IMR-90 (cell line): Measurements from ENCODE around the gene NOL4L.

Experiments used
- BHLHE40 ChIP-seq: fragments of 150-350 bp; IDR thresholded peaks from 2 replicates; pipeline ENCODE4 v1.6.1; 2016; ENCODE audit warnings: mild to moderate bottlenecking, low read depth, low read length
- CEBPB ChIP-seq: IDR thresholded peaks from 2 replicates; pipeline ENCODE4 v1.6.1; 2012; ENCODE audit warnings: low read depth, low read length, improper control_type of control experiment
- FOS ChIP-seq: fragments of 150-350 bp; IDR thresholded peaks from 2 replicates; pipeline ENCODE4 v1.6.1; 2016; ENCODE audit warnings: low read depth, low read length
- MAFK ChIP-seq: IDR thresholded peaks from 2 replicates; pipeline ENCODE4 v1.6.1; 2012; ENCODE audit warnings: low read depth, low read length, improper control_type of control experiment
- MAZ ChIP-seq: IDR thresholded peaks from 2 replicates; pipeline ENCODE4 v1.6.1; 2012; ENCODE audit warnings: low read depth, mild to moderate bottlenecking, low read length, improper control_type of control experiment, moderate library complexity, borderline replicate concordance
- MXI1 ChIP-seq: IDR thresholded peaks from 2 replicates; pipeline ENCODE4 v1.6.1; 2012; ENCODE audit warnings: low read depth, mild to moderate bottlenecking, low read length, moderate library complexity, borderline replicate concordance
- POLR2A ChIP-seq: IDR thresholded peaks from 2 replicates; pipeline ENCODE4 v1.6.1; 2012; ENCODE audit warnings: mild to moderate bottlenecking, low read depth, low read length
- RAD21 ChIP-seq: IDR thresholded peaks from 2 replicates; pipeline ENCODE4 v1.6.1; 2012; ENCODE audit warnings: low read length, improper control_type of control experiment
- RCOR1 ChIP-seq: IDR thresholded peaks from 2 replicates; pipeline ENCODE4 v1.6.1; 2012; ENCODE audit warnings: mild to moderate bottlenecking, low read length, improper control_type of control experiment; ENCODE audit not compliant: insufficient replicate concordance
- RFX5 ChIP-seq: IDR thresholded peaks from 2 replicates; pipeline ENCODE4 v1.8.0; 2012; ENCODE audit warnings: low read depth, mild to moderate bottlenecking, low read length, moderate library complexity
- TF ChIP-seq, protein P1 (sequence below): conservative IDR thresholded peaks from 2 replicates; pipeline ENCODE4 v1.5.1; 2012; ENCODE audit warnings: mild to moderate bottlenecking, low read depth, low read length, improper control_type of control experiment
- TF ChIP-seq, protein P2 (sequence below): fragments of 150-350 bp; IDR thresholded peaks from 2 replicates; pipeline ENCODE4 v1.6.1; 2017; ENCODE audit warnings: mild to moderate bottlenecking, antibody characterized with exemption, low read length, low read depth
- TF ChIP-seq, protein P3 (sequence below): fragments of 150-350 bp; IDR thresholded peaks from 2 replicates; pipeline ENCODE4 v1.6.1; 2016; ENCODE audit warnings: low read depth, mild to moderate bottlenecking, low read length, moderate library complexity, borderline replicate concordance

DNA sequence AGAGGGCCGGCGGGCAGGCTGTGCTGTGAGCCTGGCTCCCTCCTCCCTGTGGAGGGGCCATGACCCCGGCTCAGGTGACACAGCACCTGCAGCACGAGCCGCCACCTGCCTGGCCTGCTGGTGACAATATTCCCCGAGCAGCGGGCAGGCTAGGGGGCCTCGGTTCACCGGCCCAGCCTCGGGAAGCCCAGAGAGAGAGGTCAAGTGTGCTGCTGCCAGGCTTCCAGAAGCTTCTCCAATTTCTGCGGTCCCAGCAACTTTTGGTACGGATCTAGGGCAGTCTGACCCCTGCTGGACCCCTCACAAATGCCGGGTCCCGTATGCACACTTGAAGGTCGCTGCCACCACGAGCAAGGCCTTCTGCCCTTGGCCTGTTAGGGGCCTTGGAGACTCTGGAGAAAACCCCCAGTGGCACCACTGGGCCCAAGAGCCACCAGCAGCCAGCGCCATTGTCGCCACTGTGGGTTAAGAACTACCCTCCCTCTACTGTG is 38.6 kb upstream of the NOL4L start:
- TF ChIP-seq POLR2A: no peak
- no peak for TF ChIP-seq RCOR1
- TF ChIP-seq, protein P1, sequence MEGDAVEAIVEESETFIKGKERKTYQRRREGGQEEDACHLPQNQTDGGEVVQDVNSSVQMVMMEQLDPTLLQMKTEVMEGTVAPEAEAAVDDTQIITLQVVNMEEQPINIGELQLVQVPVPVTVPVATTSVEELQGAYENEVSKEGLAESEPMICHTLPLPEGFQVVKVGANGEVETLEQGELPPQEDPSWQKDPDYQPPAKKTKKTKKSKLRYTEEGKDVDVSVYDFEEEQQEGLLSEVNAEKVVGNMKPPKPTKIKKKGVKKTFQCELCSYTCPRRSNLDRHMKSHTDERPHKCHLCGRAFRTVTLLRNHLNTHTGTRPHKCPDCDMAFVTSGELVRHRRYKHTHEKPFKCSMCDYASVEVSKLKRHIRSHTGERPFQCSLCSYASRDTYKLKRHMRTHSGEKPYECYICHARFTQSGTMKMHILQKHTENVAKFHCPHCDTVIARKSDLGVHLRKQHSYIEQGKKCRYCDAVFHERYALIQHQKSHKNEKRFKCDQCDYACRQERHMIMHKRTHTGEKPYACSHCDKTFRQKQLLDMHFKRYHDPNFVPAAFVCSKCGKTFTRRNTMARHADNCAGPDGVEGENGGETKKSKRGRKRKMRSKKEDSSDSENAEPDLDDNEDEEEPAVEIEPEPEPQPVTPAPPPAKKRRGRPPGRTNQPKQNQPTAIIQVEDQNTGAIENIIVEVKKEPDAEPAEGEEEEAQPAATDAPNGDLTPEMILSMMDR: no peak
- no peak for TF ChIP-seq RFX5
- TF ChIP-seq RAD21: no peak
- no peak for TF ChIP-seq CEBPB
- no peak for TF ChIP-seq FOS
- no peak for TF ChIP-seq BHLHE40
- TF ChIP-seq, protein P2, sequence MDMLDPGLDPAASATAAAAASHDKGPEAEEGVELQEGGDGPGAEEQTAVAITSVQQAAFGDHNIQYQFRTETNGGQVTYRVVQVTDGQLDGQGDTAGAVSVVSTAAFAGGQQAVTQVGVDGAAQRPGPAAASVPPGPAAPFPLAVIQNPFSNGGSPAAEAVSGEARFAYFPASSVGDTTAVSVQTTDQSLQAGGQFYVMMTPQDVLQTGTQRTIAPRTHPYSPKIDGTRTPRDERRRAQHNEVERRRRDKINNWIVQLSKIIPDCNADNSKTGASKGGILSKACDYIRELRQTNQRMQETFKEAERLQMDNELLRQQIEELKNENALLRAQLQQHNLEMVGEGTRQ: no peak
- TF ChIP-seq, protein P3, sequence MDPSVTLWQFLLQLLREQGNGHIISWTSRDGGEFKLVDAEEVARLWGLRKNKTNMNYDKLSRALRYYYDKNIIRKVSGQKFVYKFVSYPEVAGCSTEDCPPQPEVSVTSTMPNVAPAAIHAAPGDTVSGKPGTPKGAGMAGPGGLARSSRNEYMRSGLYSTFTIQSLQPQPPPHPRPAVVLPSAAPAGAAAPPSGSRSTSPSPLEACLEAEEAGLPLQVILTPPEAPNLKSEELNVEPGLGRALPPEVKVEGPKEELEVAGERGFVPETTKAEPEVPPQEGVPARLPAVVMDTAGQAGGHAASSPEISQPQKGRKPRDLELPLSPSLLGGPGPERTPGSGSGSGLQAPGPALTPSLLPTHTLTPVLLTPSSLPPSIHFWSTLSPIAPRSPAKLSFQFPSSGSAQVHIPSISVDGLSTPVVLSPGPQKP: no peak
- no peak for TF ChIP-seq MAFK
- no peak for TF ChIP-seq MAZ
- TF ChIP-seq MXI1: no peak
